Activated naive CD4-positive, alpha-beta T cell treated with anti-CD3 and anti-CD28 coated beads, Interleukin-2, amount 10 ng/mL, durations not matched to agents 7 days and 5 days (primary cell): ENCODE measurements around the gene GHR.
"Not testable (repeated sequence)": the region's sequence is repeated elsewhere in the genome, so short reads cannot be mapped to it uniquely, and the experiment has no call there.

Source experiments
- CTCF ChIA-PET: fragments of 350-600 bp; sonication (Branson Sonifier 250); formaldehyde crosslinking; loops from one replicate; lab custom pipeline; 2021; ENCODE audit warnings: antibody characterized with exemption; lab: Charles Lee
- DNase-seq: peaks from one replicate; pipeline ENCODE4 v3.0.0-alpha.2; 2020
- H3K27ac Mint-ChIP-seq: one replicate; pipeline ENCODE4 v1.8.0; 2021; ENCODE audit warnings: mild to moderate bottlenecking, moderate library complexity, mixed read lengths
- H3K27me3 Mint-ChIP-seq: one replicate; pipeline ENCODE4 v1.8.0; 2021; ENCODE audit warnings: mild to moderate bottlenecking, mixed read lengths
- H3K36me3 Mint-ChIP-seq: one replicate; pipeline ENCODE4 v1.8.0; 2021; ENCODE audit warnings: mixed read lengths
- H3K4me1 Mint-ChIP-seq: one replicate; pipeline ENCODE4 v1.8.0; 2021; ENCODE audit warnings: mixed read lengths
- H3K4me3 Mint-ChIP-seq: one replicate; pipeline ENCODE4 v1.8.0; 2021; ENCODE audit warnings: mild to moderate bottlenecking, moderate library complexity, mixed read lengths
- H3K9me3 Mint-ChIP-seq: one replicate; pipeline ENCODE4 v1.8.0; 2021; ENCODE audit warnings: mixed read lengths

GHR gene

DNA sequence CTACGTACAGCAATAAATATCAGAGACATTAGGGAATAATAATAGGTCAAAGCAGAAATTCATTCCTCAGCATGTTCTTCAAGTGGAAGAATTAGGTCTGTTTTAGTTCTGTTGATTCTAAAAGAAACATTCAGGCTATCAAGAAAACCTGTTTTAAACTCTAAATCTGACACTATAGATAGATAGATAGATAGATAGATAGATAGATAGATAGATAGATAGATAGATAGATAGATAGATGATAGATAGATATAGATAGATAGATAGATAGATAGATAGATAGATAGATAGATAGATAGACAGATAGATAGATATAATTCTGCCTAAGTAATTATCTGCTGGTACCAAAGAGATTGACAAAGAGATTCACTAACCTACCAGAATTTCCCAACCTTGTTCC is 155.7 kb downstream of the GHR start:
- H3K4me1 Mint-ChIP-seq, H3K27ac Mint-ChIP-seq, H3K36me3 Mint-ChIP-seq, CTCF ChIA-PET, H3K4me3 Mint-ChIP-seq, H3K9me3 Mint-ChIP-seq, DNase-seq: not testable (repeated sequence)
- peaks cover 14% of the 10 kb centered on the region for H3K27me3 Mint-ChIP-seq

DNA sequence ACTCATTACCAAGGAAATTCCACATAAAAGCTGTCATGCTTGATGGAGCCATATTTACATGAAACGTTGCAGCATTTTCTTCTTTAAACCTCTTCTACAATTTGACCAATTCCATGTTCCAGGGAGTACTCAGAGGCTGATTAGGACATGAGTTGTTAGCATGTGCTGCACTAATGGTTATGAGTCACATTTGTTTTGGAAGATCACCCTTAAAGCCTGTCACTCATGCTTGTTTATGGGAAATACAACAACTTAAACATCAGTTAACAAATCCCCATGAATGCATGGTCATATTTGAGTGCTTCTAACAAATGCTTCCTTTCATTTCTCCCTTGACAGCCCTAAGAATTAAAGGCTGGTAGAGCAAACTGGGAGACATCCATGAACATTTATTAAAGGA is 156.1 kb downstream of the GHR start:
- H3K9me3 Mint-ChIP-seq, result no peaks in the 10 kb centered on the region
- DNase-seq, result no peak
- no peak overlapping the region for H3K27ac Mint-ChIP-seq
- no peaks in the 10 kb centered on the region for H3K4me1 Mint-ChIP-seq
- CTCF ChIA-PET, result interaction anchor here (1.6 kb wide), 1 partner anchor 188 kb away, joined by 3 read pairs; no protein-coding TSS in a partner anchor
- no peak overlapping the region for H3K4me3 Mint-ChIP-seq
- no peaks in the 10 kb centered on the region for H3K36me3 Mint-ChIP-seq
- peaks cover 14% of the 10 kb centered on the region for H3K27me3 Mint-ChIP-seq

DNA sequence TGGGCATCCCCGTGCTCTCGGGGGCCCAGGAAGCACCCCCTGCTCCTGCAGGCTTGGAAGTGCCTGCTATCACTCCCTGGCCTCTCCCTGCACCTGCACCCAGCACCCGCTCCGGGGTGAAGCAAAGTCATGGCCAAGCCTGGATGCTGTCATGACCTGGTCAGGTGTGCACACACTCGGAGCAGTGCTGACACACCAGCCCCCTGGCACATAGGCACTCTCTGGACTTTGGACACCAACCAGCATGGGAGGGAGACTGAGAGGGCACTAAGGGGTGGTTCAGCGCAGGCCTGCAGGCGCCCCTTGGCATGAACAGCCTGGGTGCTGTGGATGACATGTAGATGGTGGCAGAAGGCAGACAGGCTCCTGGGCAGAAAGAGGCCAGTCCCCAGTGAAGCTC is 158.6 kb downstream of the GHR start:
- no peak for DNase-seq

DNA sequence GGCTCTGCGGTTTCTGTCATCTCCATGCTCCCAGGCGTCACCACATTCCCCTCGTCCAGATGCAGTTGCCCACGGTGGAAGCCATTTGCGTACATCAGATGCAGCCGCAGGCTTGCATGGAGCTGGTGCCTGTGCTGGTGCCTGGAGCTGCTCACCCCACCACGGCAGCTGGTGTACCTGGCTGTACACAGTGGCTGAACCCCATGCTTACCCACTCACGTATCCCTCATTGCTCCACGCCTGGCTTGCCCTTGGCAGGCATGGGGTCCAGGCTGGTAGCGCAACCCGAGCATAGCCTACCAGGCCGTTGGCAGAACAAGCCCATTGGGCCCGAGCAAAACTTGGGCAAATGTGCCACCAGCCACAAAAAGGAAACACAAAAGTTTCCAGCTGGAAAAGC is 159.5 kb downstream of the GHR start:
- H3K36me3 Mint-ChIP-seq, result no peaks in the 10 kb centered on the region
- CTCF ChIA-PET, result interaction anchor here (0.6 to 1.6 kb wide), 7 partner anchors 10 to 1028 kb away, joined by 3 to 6 read pairs (median 5); partner anchors contain the start of gene GHR
- no peak for DNase-seq
- H3K4me3 Mint-ChIP-seq, result no peak overlapping the region
- H3K27me3 Mint-ChIP-seq, result peaks cover 25% of the 10 kb centered on the region
- H3K4me1 Mint-ChIP-seq, result no peaks in the 10 kb centered on the region
- H3K27ac Mint-ChIP-seq, result no peak overlapping the region
- H3K9me3 Mint-ChIP-seq, result no peaks in the 10 kb centered on the region

More for the DNA sequence above, 158.6 kb downstream of the GHR start:
- Mint-ChIP-seq H3K4me3 (no peak overlapping the region), H3K4me1 (no peaks in the 10 kb centered on the region), H3K27me3 (peaks cover 19% of the 10 kb centered on the region), H3K9me3 (no peaks in the 10 kb centered on the region), H3K36me3 (no peaks in the 10 kb centered on the region), H3K27ac (no peak overlapping the region)
- CTCF ChIA-PET, result interaction anchor here (0.8 to 1.6 kb wide), 3 partner anchors 10 to 159 kb away, joined by 4 to 5 read pairs (median 5); partner anchors contain the start of gene GHR

DNA sequence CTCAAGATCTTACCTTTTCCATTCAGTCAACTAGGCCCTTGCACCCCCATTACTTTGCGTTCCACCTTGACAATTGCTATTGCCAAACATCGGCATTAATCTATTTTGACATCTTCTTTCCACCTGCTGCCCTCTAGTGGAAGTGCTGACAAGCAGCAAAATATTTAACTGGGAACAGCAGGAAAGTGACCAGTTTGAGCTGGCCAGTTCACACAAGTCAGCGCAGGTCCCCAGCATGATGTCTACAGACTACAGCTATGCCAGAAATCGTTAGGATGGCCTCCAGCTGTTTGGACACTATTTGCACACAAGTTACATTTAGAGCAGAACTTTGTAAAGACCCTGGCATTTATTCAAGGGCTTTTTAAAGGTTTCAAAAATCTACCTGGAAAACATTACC is 160.1 kb downstream of the GHR start:
- no peaks in the 10 kb centered on the region for H3K9me3 Mint-ChIP-seq
- H3K27me3 Mint-ChIP-seq, result peaks cover 27% of the 10 kb centered on the region
- DNase-seq, result peak; percentile 53
- no peaks in the 10 kb centered on the region for H3K36me3 Mint-ChIP-seq
- H3K4me3 Mint-ChIP-seq, result no peak overlapping the region
- CTCF ChIA-PET, result interaction anchor here (0.6 to 1.6 kb wide), 6 partner anchors 12 to 1028 kb away, joined by 3 to 6 read pairs (median 4); partner anchors contain the start of gene GHR
- H3K27ac Mint-ChIP-seq, result no peak overlapping the region
- no peaks in the 10 kb centered on the region for H3K4me1 Mint-ChIP-seq

DNA sequence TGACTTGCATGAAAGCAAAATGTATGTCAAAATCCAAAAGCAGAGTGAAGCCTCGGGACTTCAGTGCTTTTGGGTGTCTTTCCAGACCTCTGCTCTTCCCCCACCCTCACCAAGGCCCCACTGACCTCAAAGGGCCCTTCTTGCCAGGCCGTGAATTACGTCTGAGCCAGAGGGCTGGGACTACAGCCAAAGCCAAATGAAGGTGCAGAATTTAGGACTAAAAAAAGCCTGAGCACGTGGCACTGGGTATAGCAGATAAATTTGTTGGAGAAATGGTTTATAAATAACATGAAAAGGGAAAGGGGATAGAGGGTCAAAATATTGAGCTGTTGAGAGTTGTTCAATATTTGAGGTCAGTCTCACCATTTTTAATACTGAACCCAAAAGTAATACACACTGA is 163.4 kb downstream of the GHR start:
- H3K27ac Mint-ChIP-seq, result no peak overlapping the region
- H3K36me3 Mint-ChIP-seq, result no peaks in the 10 kb centered on the region
- CTCF ChIA-PET, result interaction anchor here (0.7 to 1.8 kb wide), 2 partner anchors 13 to 181 kb away, joined by 3 to 5 read pairs; no protein-coding TSS in a partner anchor
- DNase-seq, result no peak
- H3K4me3 Mint-ChIP-seq, result no peak overlapping the region
- H3K27me3 Mint-ChIP-seq, result peaks cover 33% of the 10 kb centered on the region
- no peaks in the 10 kb centered on the region for H3K4me1 Mint-ChIP-seq
- no peaks in the 10 kb centered on the region for H3K9me3 Mint-ChIP-seq

DNA sequence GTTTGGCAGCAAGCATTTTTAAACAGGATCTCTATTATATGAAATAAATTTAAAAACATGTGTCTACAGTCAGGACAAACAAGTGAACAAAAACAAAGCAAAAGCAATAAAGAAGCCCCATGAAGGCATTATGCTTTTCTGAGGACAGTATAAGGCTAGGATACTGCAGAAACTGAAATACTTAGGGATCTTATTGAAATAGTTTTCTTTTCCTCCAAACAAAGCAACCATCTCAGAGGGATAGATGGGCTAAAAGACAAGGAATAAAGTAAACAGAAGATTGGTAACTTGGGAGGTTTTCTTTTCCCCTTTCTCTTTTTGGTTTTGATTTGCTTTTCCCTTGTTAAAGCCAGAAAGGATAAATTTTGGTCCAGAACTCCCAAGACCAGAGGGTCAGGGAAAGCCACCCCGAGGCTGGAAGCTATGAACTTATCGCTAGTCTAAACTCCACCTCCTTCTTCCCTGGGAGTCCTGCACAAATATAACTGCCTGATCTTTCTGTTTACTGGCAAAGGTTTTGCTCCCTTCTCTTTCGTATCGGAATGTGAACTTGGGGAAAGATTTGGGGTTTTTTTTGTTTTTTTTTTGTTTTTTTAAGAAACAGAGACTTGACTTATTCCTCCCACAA is 164.0 kb downstream of the GHR start:
- Mint-ChIP-seq H3K9me3 (no peaks in the 10 kb centered on the region), H3K4me3 (no peak overlapping the region), H3K36me3 (no peaks in the 10 kb centered on the region), H3K27ac (no peak overlapping the region), H3K4me1 (no peaks in the 10 kb centered on the region), H3K27me3 (peaks cover 32% of the 10 kb centered on the region)
- CTCF ChIA-PET, result interaction anchor here (0.7 kb wide), 1 partner anchor 13 kb away, joined by 3 read pairs; no protein-coding TSS in a partner anchor
- DNase-seq, result no peak

DNA sequence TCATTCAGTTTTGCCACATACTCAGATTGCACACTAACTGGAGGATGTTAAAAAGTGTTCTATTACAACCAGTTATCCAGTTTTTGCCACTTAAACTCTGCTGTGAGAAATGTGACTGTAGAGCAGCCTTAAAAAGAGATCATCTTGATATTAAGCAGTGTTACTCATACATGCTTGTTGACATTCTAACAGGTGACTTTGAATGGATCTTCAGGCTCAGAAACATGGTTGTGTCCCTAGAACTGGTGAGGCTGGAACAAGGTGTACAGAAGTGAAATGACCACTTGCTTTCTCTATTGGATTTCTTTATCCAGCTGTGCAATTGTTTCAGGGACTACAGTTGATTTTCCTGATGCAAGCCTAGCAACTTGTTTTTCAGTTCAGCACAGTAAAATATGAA is 167.3 kb downstream of the GHR start:
- no peaks in the 10 kb centered on the region for H3K36me3 Mint-ChIP-seq
- H3K4me1 Mint-ChIP-seq, result no peaks in the 10 kb centered on the region
- no peak overlapping the region for H3K27ac Mint-ChIP-seq
- H3K9me3 Mint-ChIP-seq, result no peaks in the 10 kb centered on the region
- peaks cover 26% of the 10 kb centered on the region for H3K27me3 Mint-ChIP-seq
- no peak for DNase-seq
- CTCF ChIA-PET, result no interaction called here
- no peak overlapping the region for H3K4me3 Mint-ChIP-seq

DNA sequence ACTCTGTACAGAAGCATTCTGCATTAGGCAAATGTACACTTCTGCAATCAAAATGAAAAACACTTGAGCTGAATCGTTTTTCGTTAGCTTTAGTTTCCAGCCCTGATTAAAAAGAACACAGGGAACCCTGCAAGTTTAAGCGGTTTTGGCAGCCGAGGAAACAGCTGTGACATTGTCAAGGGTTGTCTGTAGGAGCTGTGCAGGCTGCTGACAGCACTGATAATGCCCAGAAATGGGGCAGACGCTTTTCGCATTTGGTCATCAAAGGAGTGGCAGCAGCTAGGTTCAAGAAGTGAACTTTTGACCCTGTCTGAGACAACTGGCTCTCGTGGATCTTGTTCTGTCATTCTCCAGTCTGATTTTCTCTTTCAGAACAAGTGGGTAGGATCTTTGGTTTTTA is 167.8 kb downstream of the GHR start:
- no peak for DNase-seq
- H3K27me3 Mint-ChIP-seq, result peaks cover 26% of the 10 kb centered on the region
- no peaks in the 10 kb centered on the region for H3K36me3 Mint-ChIP-seq
- H3K9me3 Mint-ChIP-seq, result no peaks in the 10 kb centered on the region
- CTCF ChIA-PET, result interaction anchor here (0.9 kb wide), 1 partner anchor 299 kb away, joined by 4 read pairs; no protein-coding TSS in a partner anchor
- no peak overlapping the region for H3K27ac Mint-ChIP-seq
- H3K4me3 Mint-ChIP-seq, result no peak overlapping the region
- no peaks in the 10 kb centered on the region for H3K4me1 Mint-ChIP-seq

DNA sequence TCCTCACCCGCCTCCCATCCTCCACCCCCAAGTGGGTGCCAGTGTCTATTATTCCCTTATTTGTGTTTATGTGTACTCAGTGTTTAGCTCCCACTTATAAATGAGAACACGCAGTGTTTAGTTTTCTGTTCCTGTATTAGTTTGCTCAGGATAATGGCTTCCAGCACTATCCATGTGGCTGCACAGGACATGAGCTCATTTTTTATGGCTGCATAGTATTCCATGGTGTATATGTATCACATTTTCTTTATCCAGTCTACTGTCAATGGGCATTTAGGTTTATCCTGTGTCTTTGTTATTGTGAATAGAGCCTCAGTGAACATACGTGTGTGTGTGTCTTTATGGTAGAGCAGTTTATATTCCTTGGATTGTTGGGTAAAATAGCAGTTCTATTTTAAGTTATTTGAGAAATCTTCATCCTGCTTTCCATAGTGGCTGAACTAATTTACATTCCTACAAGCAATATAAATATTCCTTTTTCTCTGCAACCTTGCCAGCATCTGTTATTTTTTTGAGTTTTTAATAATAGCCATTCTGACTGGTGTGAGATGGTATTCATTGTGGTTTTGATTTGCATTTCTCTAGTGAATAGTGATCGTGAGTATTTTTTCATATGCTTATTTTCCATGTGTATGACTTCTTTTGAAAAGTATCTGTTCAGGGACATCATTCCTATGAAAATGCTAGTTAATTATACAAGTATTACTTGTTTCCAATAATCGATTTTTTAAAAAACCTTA is 169.3 kb downstream of the GHR start:
- Mint-ChIP-seq H3K27me3 (peaks cover 13% of the 10 kb centered on the region), H3K4me1 (no peaks in the 10 kb centered on the region), H3K9me3 (no peaks in the 10 kb centered on the region), H3K4me3 (no peak overlapping the region), H3K36me3 (no peaks in the 10 kb centered on the region), H3K27ac (no peak overlapping the region)
- DNase-seq, result no peak
- CTCF ChIA-PET, result no interaction called here

DNA sequence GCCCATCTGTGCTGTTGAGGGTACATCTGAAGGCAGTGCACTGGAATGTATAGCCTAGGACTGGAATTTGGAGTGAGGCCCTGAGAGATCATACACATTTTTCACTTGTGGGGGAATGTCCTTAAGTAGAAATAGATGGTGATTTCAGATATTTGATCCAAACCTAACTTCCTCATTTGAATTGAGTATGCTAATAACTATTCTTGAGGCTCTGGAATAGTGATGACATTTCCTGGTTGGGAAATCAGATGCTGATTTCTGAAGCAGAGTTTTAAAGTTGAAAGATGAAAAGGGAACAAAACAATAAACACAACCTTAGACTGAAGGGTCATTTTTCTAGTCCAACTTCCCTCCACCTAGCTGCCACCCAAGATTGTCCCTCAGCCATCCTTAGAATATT is 170.4 kb downstream of the GHR start:
- H3K4me3 Mint-ChIP-seq, result no peak overlapping the region
- H3K27me3 Mint-ChIP-seq, result peaks cover 10% of the 10 kb centered on the region
- CTCF ChIA-PET, result no interaction called here
- H3K9me3 Mint-ChIP-seq, result no peaks in the 10 kb centered on the region
- DNase-seq, result no peak
- H3K36me3 Mint-ChIP-seq, result no peaks in the 10 kb centered on the region
- H3K4me1 Mint-ChIP-seq, result no peaks in the 10 kb centered on the region
- no peak overlapping the region for H3K27ac Mint-ChIP-seq

DNA sequence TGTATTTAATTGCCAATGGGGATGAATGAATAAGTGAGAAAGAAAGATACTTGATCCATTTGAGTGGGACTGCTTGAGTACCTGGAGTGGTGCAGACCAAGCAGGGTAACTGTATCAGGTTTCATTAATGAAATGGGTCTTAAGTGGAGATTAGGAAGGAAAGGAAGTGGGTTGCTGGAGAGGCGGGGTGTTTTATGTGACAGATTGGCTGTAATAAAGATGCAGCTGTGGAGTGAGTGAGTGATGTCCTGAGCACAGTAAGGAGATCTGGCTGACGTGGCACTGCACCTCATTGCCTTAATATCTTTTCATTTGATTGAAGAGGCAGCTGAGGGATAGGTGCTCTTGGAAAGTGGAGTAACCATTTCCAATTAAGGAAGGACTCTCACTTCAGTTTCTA is 172.4 kb downstream of the GHR start:
- Mint-ChIP-seq H3K9me3 (no peaks in the 10 kb centered on the region), H3K4me3 (no peak overlapping the region), H3K36me3 (no peaks in the 10 kb centered on the region), H3K4me1 (no peaks in the 10 kb centered on the region), H3K27ac (no peak overlapping the region), H3K27me3 (peaks cover 10% of the 10 kb centered on the region)
- CTCF ChIA-PET, result interaction anchor here (0.9 kb wide), 1 partner anchor 13 kb away, joined by 3 read pairs; no protein-coding TSS in a partner anchor
- DNase-seq, result no peak

DNA sequence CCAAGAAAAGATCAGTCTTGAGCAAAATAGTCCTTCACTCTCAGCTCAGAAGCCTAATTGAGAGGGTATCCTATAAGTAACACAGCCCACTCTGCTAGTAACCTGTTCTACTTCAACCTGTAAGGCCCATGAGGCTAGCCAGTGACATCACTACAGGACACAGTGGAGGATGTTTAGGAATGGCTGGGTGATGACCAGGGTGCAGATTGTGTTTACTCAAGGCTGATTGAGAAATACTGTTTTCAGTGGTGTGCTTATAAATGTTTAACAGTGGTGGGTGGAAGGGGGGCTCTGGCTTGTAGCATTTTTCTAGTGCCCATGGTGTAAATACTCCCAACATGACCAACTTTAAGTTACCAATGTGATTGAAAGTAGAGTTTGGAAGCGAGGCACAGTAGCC is 173.6 kb downstream of the GHR start:
- Mint-ChIP-seq H3K9me3 (no peaks in the 10 kb centered on the region), H3K4me1 (no peaks in the 10 kb centered on the region), H3K4me3 (no peak overlapping the region), H3K36me3 (no peaks in the 10 kb centered on the region), H3K27me3 (peaks cover 1% of the 10 kb centered on the region), H3K27ac (no peak overlapping the region)
- CTCF ChIA-PET, result no interaction called here
- DNase-seq, result no peak

DNA sequence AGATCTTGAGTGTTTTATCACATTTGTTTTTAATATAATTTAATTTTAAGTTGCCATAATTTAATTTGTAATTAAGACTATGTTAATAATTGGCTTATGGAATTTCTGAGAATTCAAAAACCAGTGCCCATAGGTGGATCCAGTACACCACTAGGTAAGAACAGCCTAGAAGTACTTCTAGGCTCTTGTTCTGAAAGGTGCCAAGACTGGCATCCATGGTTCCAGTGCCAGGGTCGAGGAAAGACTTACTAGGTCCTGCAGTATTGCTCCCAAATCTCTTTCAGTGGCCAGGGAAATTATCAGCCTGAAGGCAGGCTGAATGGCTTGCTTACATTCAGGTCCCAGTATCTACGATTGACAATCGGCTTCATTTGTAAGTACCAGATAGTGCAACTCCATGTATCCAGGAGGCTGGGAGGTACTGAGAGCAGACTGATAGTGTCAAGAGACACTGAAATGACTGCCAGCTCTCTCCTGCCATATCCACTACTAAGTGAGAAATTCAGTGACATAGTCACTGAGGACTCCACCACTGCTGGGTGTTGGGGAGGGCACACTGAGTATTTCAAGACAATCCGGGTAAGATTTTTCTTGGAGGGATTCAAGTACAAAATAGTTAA is 174.2 kb downstream of the GHR start:
- Mint-ChIP-seq H3K4me3 (no peak overlapping the region), H3K4me1 (no peaks in the 10 kb centered on the region), H3K36me3 (no peaks in the 10 kb centered on the region), H3K9me3 (no peaks in the 10 kb centered on the region), H3K27me3 (no peaks in the 10 kb centered on the region), H3K27ac (no peak overlapping the region)
- DNase-seq, result no peak
- CTCF ChIA-PET, result no interaction called here
